HCT116 (cell line): Measurements from ENCODE around the gene FAM241A. TPM values are rescaled to one million over a fixed set of nuclear protein-coding genes. Genes with fewer than 3 reads are reported as not detected.
A peak's percentile ranks its signal among the peaks of the same experiment; 100 is the strongest.

Experiments used
- ATAC-seq: fragments of 200-7000 bp; cut with Tn5 transposase; 2 replicates; pipeline ENCODE4 v1.9.1; 2020; ENCODE audit warnings: mild to moderate bottlenecking, moderate library complexity
- BruUV-seq: library from RNA; stranded (reverse); fragments of 400-500 nt; replicated peaks from 2 replicates; lab custom pipeline; 2021; lab: Mats Ljungman, UMichigan
- CTCF ChIA-PET: fragments of 300-600 bp; sonication (Branson Sonifier 250); formaldehyde crosslinking; loops from one replicate; lab custom pipeline; 2021; ENCODE audit warnings: antibody characterized with exemption; lab: Charles Lee
- POLR2A ChIA-PET: fragments of 300-600, 350-600 bp; sonication (Branson Sonifier 250); formaldehyde crosslinking; loops from one replicate; lab custom pipeline; 2021; ENCODE audit warnings: antibody characterized with exemption; lab: Charles Lee
- RAD21 ChIA-PET, 2 experiments: fragments of 300-600 bp; sonication (Branson Sonifier 250); formaldehyde crosslinking; loops; one replicate each; lab custom pipeline; 2023; ENCODE audit warnings: low total read pairs in 2 of 2; ENCODE audit not compliant: uncharacterized antibody in 2 of 2, unreplicated experiment in 2 of 2, low non-redundant PET in 1 of 2; lab: Charles Lee
- DNase-seq: peaks from one replicate; pipeline ENCODE4 v3.0.0-alpha.2; 2010; ENCODE audit warnings: low read depth, low spot score
- H2AFZ ChIP-seq: fragments of 200-600 bp; shearing (Covaris generic), sonication (generic); 2 replicates; pipeline ENCODE4 v1.6.1; 2017; ENCODE audit warnings: low read depth, mixed run types, mixed read lengths, antibody characterized with exemption, low read length; ENCODE audit not compliant: poor library complexity, severe bottlenecking
- H3K27ac ChIP-seq: 2 replicates; pipeline ENCODE4 v1.5.1; 2012; ENCODE audit warnings: low read depth, low read length
- H3K27me3 ChIP-seq: fragments of 200-600 bp; sonication (generic); 2 replicates; pipeline ENCODE4 v1.6.1; 2016; ENCODE audit warnings: mixed run types, low read length, mixed read lengths; ENCODE audit not compliant: insufficient read depth
- H3K36me3 ChIP-seq, 2 experiments: fragments of 200-500 bp in 1 of 2; fragments of 200-600 bp in 1 of 2; sonication (Bioruptor generic) in 1 of 2; sonication (generic) in 1 of 2; 2 replicates each; pipeline versions ENCODE4 v1.5.1 to v1.6.1; 2014 to 2016; ENCODE audit warnings: low read length in 2 of 2, inconsistent platforms in 1 of 2, mixed read lengths in 1 of 2, mixed run types in 1 of 2; ENCODE audit not compliant: insufficient read depth in 2 of 2, control insufficient read depth in 1 of 2
- H3K4me1 ChIP-seq, 2 experiments: fragments of 200-600 bp in 1 of 2; sonication (generic) in 1 of 2; 2 replicates each; pipeline versions ENCODE4 v1.5.1 to v1.6.1; 2012 to 2017; ENCODE audit warnings: low read length in 2 of 2, inconsistent platforms in 1 of 2, mild to moderate bottlenecking in 1 of 2, mixed read lengths in 1 of 2, mixed run types in 1 of 2, moderate library complexity in 1 of 2; ENCODE audit not compliant: insufficient read depth in 2 of 2, control insufficient read depth in 1 of 2
- H3K4me2 ChIP-seq: fragments of 200-600 bp; sonication (generic); 2 replicates; pipeline ENCODE4 v1.6.1; 2017; ENCODE audit warnings: mixed run types, low read length, mixed read lengths
- H3K4me3 ChIP-seq, 2 experiments: fragments of 200-600 bp in 1 of 2; sonication (generic) in 1 of 2; replicated peaks in 1 of 2; 2 replicates each; pipeline ENCODE4 v1.5.1; 2011 to 2016; ENCODE audit warnings: low read length in 2 of 2, control low read depth in 1 of 2, low read depth in 1 of 2, mild to moderate bottlenecking in 1 of 2, mixed read lengths in 1 of 2, mixed run types in 1 of 2
- H3K79me2 ChIP-seq: fragments of 200-600 bp; sonication (generic); 2 replicates; pipeline ENCODE4 v1.6.1; 2017; ENCODE audit warnings: mild to moderate bottlenecking, mixed run types, low read length, moderate library complexity, mixed read lengths; ENCODE audit not compliant: insufficient read depth
- H3K9ac ChIP-seq: fragments of 200-600 bp; sonication (generic); 2 replicates; pipeline ENCODE4 v1.6.1; 2016; ENCODE audit warnings: low read length, mixed read lengths
- H3K9me2 ChIP-seq: fragments of 200-600 bp; sonication (generic), shearing (Covaris generic); 2 replicates; pipeline ENCODE4 v1.6.1; 2017; ENCODE audit warnings: mixed run types, mild to moderate bottlenecking, moderate library complexity; ENCODE audit not compliant: insufficient read depth
- H3K9me3 ChIP-seq, 2 experiments: fragments of 200-500 bp in 1 of 2; fragments of 200-600 bp in 1 of 2; sonication (Bioruptor generic) in 1 of 2; sonication (generic) in 1 of 2; 2 replicates each; pipeline ENCODE4 v1.6.1; 2014 to 2017; ENCODE audit warnings: low read length in 2 of 2, mixed read lengths in 2 of 2, inconsistent platforms in 1 of 2, low read depth in 1 of 2, mild to moderate bottlenecking in 1 of 2, mixed run types in 1 of 2, moderate library complexity in 1 of 2; ENCODE audit not compliant: control insufficient read depth in 1 of 2, insufficient read depth in 1 of 2
- H4K20me1 ChIP-seq: fragments of 200-600 bp; sonication (generic), shearing (Covaris generic); 2 replicates; pipeline ENCODE4 v1.6.1; 2017; ENCODE audit warnings: mixed run types, mild to moderate bottlenecking, moderate library complexity; ENCODE audit not compliant: insufficient read depth
- CBX3 ChIP-seq: IDR thresholded peaks from 2 replicates; pipeline ENCODE4 v1.6.1; 2012; ENCODE audit warnings: low read depth
- CEBPB ChIP-seq: IDR thresholded peaks from 2 replicates; pipeline ENCODE4 v1.6.1; 2012; ENCODE audit warnings: low read depth
- EGR1 ChIP-seq: IDR thresholded peaks from 2 replicates; pipeline ENCODE4 v1.6.1; 2012; ENCODE audit warnings: low read depth
- ELF1 ChIP-seq: IDR thresholded peaks from 2 replicates; pipeline ENCODE4 v1.6.1; 2012; ENCODE audit warnings: low read depth, borderline replicate concordance
- EZH2 ChIP-seq: fragments of 200-600 bp; sonication (generic); IDR thresholded peaks from 2 replicates; pipeline ENCODE4 v1.6.1; 2017; ENCODE audit warnings: antibody characterized with exemption, mixed run types
- EZH2phosphoT487 ChIP-seq: fragments of 200-600 bp; IDR thresholded peaks from 2 replicates; pipeline ENCODE4 v1.6.1; 2018; ENCODE audit warnings: antibody characterized with exemption, borderline replicate concordance
- FOSL1 ChIP-seq: IDR thresholded peaks from 2 replicates; pipeline ENCODE4 v1.6.1; 2012; ENCODE audit warnings: low read depth
- JUND ChIP-seq: IDR thresholded peaks from 2 replicates; pipeline ENCODE4 v1.6.1; 2012
- POLR2A ChIP-seq: IDR thresholded peaks from 2 replicates; pipeline ENCODE4 v1.7.0; 2011; ENCODE audit warnings: borderline replicate concordance; ENCODE audit not compliant: insufficient read depth, insufficient read length; ENCODE audit errors: extremely low read depth
- RAD21 ChIP-seq: IDR thresholded peaks from 2 replicates; pipeline ENCODE4 v1.6.1; 2012; ENCODE audit warnings: low read depth, mild to moderate bottlenecking
- SIN3A ChIP-seq: IDR thresholded peaks from 2 replicates; pipeline ENCODE4 v1.6.1; 2012; ENCODE audit warnings: low read depth
- SP1 ChIP-seq: IDR thresholded peaks from 2 replicates; pipeline ENCODE4 v1.6.1; 2012; ENCODE audit warnings: low read depth
- SRF ChIP-seq: IDR thresholded peaks from 2 replicates; pipeline ENCODE4 v1.6.1; 2012; ENCODE audit warnings: low read depth
- TCF7L2 ChIP-seq: IDR thresholded peaks from 2 replicates; pipeline ENCODE4 v1.7.0; 2011; ENCODE audit warnings: borderline replicate concordance, inconsistent platforms; ENCODE audit not compliant: insufficient read depth, insufficient read length; ENCODE audit errors: extremely low read depth
- YY1 ChIP-seq: IDR thresholded peaks from 2 replicates; pipeline ENCODE4 v1.6.1; 2011; ENCODE audit warnings: low read length, low read depth, moderate library complexity, mild to moderate bottlenecking; ENCODE audit not compliant: insufficient replicate concordance; ENCODE audit errors: extremely low read depth
- ZNF274 ChIP-seq: fragments of 200-500 bp; sonication (Bioruptor generic); IDR thresholded peaks from 2 replicates; pipeline ENCODE4 v1.6.1; 2014; ENCODE audit warnings: mild to moderate bottlenecking, low read depth, low read length, inconsistent platforms
- intact Hi-C: fragments of 100-400 bp; cut with micrococcal nuclease; formaldehyde crosslinking; loops from 2 replicates; pipeline ENCODE4 v1.10.0; 2022
- total RNA-seq: library from RNA; stranded (reverse); gene quantifications from one replicate; pipeline ENCODE4 v1.2.1, GENCODE V29; 2021; ENCODE audit not compliant: unreplicated experiment
- TF ChIP-seq, protein P1 (sequence below): IDR thresholded peaks from 2 replicates; pipeline ENCODE4 v1.6.1; 2012
- TF ChIP-seq, protein P2 (sequence below), 3 experiments: fragments of 200-600 bp in 1 of 3; sonication (generic) in 1 of 3; IDR thresholded peaks in 2 of 3; conservative IDR thresholded peaks in 1 of 3; 2 replicates each; pipeline ENCODE4 v1.5.1; 2012 to 2017; ENCODE audit warnings: low read depth in 2 of 3, low read length in 2 of 3, antibody characterized with exemption in 1 of 3, borderline replicate concordance in 1 of 3, control low read depth in 1 of 3, mild to moderate bottlenecking in 1 of 3, mixed read lengths in 1 of 3, mixed run types in 1 of 3, moderate library complexity in 1 of 3; ENCODE audit not compliant: insufficient read depth in 1 of 3
- TF ChIP-seq, protein P3 (sequence below): IDR thresholded peaks from 2 replicates; pipeline ENCODE4 v1.6.1; 2012; ENCODE audit warnings: low read depth
- TF ChIP-seq, protein P4 (sequence below): IDR thresholded peaks from 2 replicates; pipeline ENCODE4 v1.6.1; 2012

FAM241A gene
- total RNA-seq, 1 experiment from 2014 or later, result 4.5 TPM

DNA sequence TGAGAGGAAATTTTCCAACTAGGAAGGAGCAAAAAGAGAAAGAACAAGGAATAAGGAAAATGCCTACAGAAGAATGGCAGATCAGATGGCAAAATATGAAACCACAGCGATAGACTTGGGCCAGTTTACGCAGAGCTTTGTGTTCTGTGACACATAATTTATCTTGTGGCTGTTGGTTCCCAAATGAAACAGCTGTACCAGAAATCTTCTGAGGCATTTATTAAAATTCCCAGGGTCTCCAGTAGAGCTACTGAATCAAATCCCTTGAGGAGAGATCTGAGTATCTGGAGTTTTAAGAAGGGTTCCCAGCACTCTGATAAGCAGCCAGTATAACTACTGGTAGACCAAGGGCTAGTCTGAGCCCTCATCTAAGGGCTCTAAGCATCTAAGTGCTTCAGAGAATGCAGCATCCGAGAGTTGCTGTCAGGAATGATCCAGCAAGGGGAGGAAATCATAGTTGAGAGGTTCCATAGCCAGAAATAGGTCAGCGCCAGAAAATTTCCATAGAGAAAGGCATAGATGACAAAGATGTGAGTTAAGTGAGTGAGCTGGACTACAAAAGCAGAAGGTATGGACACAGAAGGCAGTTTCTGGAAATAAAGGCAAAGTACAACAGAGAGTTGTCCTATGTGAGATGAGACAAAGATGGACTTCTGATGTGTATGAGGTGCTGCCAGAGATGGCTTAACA, 46.3 kb upstream of the FAM241A start:
- BruUV-seq, result no TSS peak
- H3K4me2 ChIP-seq, result no peak overlapping the region
- H4K20me1 ChIP-seq, result no peaks in the 10 kb centered on the region
- no peak overlapping the region for H3K9ac ChIP-seq
- H2AFZ ChIP-seq, result peak overlapping the region; percentile 41
- CTCF ChIA-PET, result interaction anchor here (0.6 to 3.1 kb wide), 18 partner anchors 10 to 664 kb away, joined by 3 to 21 read pairs (median 6); partner anchors contain the start of gene AP1AR
- POLR2A ChIA-PET, result interaction anchor here (0.6 to 1.7 kb wide), 4 partner anchors 75 to 417 kb away, joined by 3 to 5 read pairs (median 4); no protein-coding TSS in a partner anchor
- no peak overlapping the region for H3K4me3 ChIP-seq
- no peaks in the 10 kb centered on the region for H3K36me3 ChIP-seq
- TF ChIP-seq ZNF274 (no peak), RAD21 (no peak), TCF7L2 (no peak), POLR2A (no peak), SIN3A (no peak), EZH2 (no peak), ELF1 (no peak), EGR1 (no peak), SP1 (no peak), JUND (no peak), SRF (no peak), CBX3 (no peak), CEBPB (no peak), FOSL1 (no peak), EZH2phosphoT487 (no peak), YY1 (no peak)
- TF ChIP-seq, protein P1, sequence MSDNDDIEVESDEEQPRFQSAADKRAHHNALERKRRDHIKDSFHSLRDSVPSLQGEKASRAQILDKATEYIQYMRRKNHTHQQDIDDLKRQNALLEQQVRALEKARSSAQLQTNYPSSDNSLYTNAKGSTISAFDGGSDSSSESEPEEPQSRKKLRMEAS, result no peak
- TF ChIP-seq, protein P2, sequence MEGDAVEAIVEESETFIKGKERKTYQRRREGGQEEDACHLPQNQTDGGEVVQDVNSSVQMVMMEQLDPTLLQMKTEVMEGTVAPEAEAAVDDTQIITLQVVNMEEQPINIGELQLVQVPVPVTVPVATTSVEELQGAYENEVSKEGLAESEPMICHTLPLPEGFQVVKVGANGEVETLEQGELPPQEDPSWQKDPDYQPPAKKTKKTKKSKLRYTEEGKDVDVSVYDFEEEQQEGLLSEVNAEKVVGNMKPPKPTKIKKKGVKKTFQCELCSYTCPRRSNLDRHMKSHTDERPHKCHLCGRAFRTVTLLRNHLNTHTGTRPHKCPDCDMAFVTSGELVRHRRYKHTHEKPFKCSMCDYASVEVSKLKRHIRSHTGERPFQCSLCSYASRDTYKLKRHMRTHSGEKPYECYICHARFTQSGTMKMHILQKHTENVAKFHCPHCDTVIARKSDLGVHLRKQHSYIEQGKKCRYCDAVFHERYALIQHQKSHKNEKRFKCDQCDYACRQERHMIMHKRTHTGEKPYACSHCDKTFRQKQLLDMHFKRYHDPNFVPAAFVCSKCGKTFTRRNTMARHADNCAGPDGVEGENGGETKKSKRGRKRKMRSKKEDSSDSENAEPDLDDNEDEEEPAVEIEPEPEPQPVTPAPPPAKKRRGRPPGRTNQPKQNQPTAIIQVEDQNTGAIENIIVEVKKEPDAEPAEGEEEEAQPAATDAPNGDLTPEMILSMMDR (IDR thresholded peaks at IDR 0.05 in 2 of 3, conservative IDR thresholded peaks at IDR 0.05 in 1 of 3; ENCODE audit: borderline replicate concordance in 1 of 3, insufficient read depth in 1 of 3, low read depth in 2 of 3, low read length in 2 of 3), result no peak
- TF ChIP-seq, protein P3, sequence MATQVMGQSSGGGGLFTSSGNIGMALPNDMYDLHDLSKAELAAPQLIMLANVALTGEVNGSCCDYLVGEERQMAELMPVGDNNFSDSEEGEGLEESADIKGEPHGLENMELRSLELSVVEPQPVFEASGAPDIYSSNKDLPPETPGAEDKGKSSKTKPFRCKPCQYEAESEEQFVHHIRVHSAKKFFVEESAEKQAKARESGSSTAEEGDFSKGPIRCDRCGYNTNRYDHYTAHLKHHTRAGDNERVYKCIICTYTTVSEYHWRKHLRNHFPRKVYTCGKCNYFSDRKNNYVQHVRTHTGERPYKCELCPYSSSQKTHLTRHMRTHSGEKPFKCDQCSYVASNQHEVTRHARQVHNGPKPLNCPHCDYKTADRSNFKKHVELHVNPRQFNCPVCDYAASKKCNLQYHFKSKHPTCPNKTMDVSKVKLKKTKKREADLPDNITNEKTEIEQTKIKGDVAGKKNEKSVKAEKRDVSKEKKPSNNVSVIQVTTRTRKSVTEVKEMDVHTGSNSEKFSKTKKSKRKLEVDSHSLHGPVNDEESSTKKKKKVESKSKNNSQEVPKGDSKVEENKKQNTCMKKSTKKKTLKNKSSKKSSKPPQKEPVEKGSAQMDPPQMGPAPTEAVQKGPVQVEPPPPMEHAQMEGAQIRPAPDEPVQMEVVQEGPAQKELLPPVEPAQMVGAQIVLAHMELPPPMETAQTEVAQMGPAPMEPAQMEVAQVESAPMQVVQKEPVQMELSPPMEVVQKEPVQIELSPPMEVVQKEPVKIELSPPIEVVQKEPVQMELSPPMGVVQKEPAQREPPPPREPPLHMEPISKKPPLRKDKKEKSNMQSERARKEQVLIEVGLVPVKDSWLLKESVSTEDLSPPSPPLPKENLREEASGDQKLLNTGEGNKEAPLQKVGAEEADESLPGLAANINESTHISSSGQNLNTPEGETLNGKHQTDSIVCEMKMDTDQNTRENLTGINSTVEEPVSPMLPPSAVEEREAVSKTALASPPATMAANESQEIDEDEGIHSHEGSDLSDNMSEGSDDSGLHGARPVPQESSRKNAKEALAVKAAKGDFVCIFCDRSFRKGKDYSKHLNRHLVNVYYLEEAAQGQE, result no peak
- TF ChIP-seq, protein P4, sequence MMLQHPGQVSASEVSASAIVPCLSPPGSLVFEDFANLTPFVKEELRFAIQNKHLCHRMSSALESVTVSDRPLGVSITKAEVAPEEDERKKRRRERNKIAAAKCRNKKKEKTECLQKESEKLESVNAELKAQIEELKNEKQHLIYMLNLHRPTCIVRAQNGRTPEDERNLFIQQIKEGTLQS, result no peak
- intact Hi-C loops, result loop anchor here (1.0 to 10.0 kb wide), 4 partner anchors 136 to 424 kb away; no protein-coding TSS in a partner anchor
- H3K79me2 ChIP-seq, result no peaks in the 10 kb centered on the region
- H3K27me3 ChIP-seq, result no peaks in the 10 kb centered on the region
- no peak overlapping the region for H3K27ac ChIP-seq
- H3K9me2 ChIP-seq, result no peaks in the 10 kb centered on the region
- DNase-seq, result no peak
- H3K4me1 ChIP-seq, result no peaks in the 10 kb centered on the region; a peak in 1 of 4 replicates
- H3K9me3 ChIP-seq, result no peaks in the 10 kb centered on the region
- RAD21 ChIA-PET, result interaction anchor here (1.1 to 1.9 kb wide), 3 partner anchors 135 to 425 kb away, joined by 3 to 4 read pairs (median 4); no protein-coding TSS in a partner anchor
- ATAC-seq, result no peak
